Measurements from ENCODE around the gene LRRC8B. TPM values are rescaled to one million over a fixed set of nuclear protein-coding genes. Genes with fewer than 3 reads are reported as not detected.
"Not testable (repeated sequence)": the region's sequence is repeated elsewhere in the genome, so short reads cannot be mapped to it uniquely, and the experiment has no call there.

The LRRC8B gene
- total and polyA plus RNA-seq, 9 donors: 2.4 to 4.7 (median 2.8) TPM

DNA sequence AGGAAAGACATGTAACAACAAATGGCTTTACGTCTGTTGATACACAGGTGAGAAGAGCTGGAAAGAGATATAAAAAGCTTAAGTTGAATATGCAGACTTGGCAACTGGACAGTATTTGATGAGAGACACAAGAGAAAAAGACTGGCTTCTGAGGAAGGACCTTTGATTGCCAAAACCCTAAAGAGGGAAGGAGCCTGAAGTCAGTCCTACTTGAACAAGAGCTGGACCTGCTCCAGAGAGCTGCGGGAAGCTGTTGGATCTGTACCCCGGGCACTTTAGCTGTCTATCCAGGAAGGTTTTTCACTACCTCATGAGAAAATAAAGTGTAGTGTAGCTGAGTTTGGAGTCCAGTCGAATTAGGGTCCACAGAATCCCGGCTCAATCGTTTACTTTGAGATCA lies 25.3 kb upstream of the LRRC8B start:
- H3K36me3 ChIP-seq (ENCODE audit: control insufficient read depth, insufficient read depth, low read length): no peaks in the 10 kb centered on the region
- WGBS (ENCODE audit: insufficient coverage): 45% methylated on average over 1 of the region's 6 CpGs
- H3K4me3 ChIP-seq (ENCODE audit: low read length): no peak overlapping the region
- H3K9me3 ChIP-seq (replicated peaks; ENCODE audit: control insufficient read depth, low read depth, low read length): no peaks in the 10 kb centered on the region
- no peaks in the 10 kb centered on the region for H3K27me3 ChIP-seq (ENCODE audit: control insufficient read depth, insufficient read depth, low read length)
- no peak for DNase-seq
- no peak overlapping the region for H3K27ac ChIP-seq (ENCODE audit: low read length)
- no peaks in the 10 kb centered on the region for H3K4me1 ChIP-seq (ENCODE audit: control insufficient read depth, insufficient read depth, low read length)

DNA sequence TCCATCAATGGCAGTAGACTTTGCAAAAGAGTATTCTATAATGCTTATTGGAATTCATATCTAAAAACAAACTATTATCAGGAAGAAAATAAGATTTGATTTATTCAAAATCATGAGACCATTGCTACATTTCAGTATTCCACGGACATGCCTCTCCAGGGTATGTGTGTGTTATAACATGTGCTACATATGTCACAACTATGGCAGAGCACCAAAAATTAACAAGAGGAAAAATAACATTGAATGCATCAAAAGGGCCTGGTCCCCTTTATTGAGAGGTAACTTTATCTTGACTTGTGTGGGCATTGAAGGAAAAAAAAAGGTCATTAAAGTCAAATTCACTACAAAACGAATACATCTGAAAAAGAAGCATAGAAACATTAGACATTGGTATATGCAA lies 22.6 kb upstream of the LRRC8B start:
- no peaks in the 10 kb centered on the region for H3K36me3 ChIP-seq (ENCODE audit: control insufficient read depth, insufficient read depth, low read length)
- H3K27me3 ChIP-seq (ENCODE audit: control insufficient read depth, insufficient read depth, low read length): no peaks in the 10 kb centered on the region
- DNase-seq: no peak
- H3K9me3 ChIP-seq (replicated peaks; ENCODE audit: control insufficient read depth, low read depth, low read length): no peaks in the 10 kb centered on the region
- no peak overlapping the region for H3K27ac ChIP-seq (ENCODE audit: low read length)
- no CpG with 5 or more reads among the region's 2 CpGs for WGBS (ENCODE audit: insufficient coverage)
- H3K4me1 ChIP-seq (ENCODE audit: control insufficient read depth, insufficient read depth, low read length): no peaks in the 10 kb centered on the region
- no peak overlapping the region for H3K4me3 ChIP-seq (ENCODE audit: low read length)

DNA sequence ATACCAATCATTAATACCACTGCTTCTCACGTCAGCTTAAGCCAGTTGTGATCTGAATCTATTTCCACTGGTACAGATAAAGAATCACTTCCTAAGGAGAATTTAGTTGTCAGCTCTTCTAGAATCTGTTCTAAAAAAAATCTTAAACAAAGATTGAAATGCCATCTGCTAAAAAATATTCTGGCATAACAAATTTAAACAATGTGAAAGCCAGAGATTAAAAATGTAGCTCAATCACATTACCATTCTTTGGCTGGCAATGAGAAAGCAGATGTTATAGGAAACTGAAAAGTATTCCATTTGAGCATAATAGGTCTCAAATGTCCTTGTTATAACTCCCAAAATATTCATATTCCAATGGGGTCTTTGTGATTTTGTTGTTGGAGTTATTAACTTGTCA lies 21.7 kb upstream of the LRRC8B start:
- H3K4me3 ChIP-seq (ENCODE audit: low read length): no peak overlapping the region
- no CpG with 5 or more reads among the region's 1 CpG for WGBS (ENCODE audit: insufficient coverage)
- no peaks in the 10 kb centered on the region for H3K27me3 ChIP-seq (ENCODE audit: control insufficient read depth, insufficient read depth, low read length)
- DNase-seq: no peak
- H3K4me1 ChIP-seq (ENCODE audit: control insufficient read depth, insufficient read depth, low read length): no peaks in the 10 kb centered on the region
- H3K9me3 ChIP-seq (replicated peaks; ENCODE audit: control insufficient read depth, low read depth, low read length): no peaks in the 10 kb centered on the region
- H3K27ac ChIP-seq (ENCODE audit: low read length): no peak overlapping the region
- H3K36me3 ChIP-seq (ENCODE audit: control insufficient read depth, insufficient read depth, low read length): no peaks in the 10 kb centered on the region

DNA sequence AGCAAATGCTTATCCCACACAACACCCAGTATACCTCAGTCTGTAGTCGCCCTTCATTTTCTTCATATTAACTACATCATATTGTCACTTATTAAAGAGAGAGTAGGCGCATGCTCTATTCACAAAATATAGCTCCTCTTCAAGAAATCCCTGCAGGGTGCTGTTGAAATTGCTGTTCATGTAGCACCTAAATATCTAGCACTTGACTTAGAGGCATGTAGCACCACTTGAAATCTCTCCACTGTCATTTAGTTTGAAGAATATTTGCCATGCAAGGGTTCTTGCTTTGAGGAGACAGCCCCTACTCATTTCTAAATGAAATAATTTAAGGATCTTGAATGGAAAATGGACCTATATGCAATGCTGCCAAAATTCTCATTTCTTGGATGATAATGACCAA lies 20.9 kb upstream of the LRRC8B start:
- Histone ChIP-seq H3K36me3 (ENCODE audit: control insufficient read depth, insufficient read depth, low read length) (no peaks in the 10 kb centered on the region), H3K9me3 (replicated peaks; ENCODE audit: control insufficient read depth, low read depth, low read length) (no peaks in the 10 kb centered on the region), H3K27ac (ENCODE audit: low read length) (no peak overlapping the region), H3K27me3 (ENCODE audit: control insufficient read depth, insufficient read depth, low read length) (no peaks in the 10 kb centered on the region), H3K4me3 (ENCODE audit: low read length) (no peak overlapping the region), H3K4me1 (ENCODE audit: control insufficient read depth, insufficient read depth, low read length) (no peaks in the 10 kb centered on the region)
- DNase-seq: no peak
- no CpG with 5 or more reads among the region's 2 CpGs for WGBS (ENCODE audit: insufficient coverage)

DNA sequence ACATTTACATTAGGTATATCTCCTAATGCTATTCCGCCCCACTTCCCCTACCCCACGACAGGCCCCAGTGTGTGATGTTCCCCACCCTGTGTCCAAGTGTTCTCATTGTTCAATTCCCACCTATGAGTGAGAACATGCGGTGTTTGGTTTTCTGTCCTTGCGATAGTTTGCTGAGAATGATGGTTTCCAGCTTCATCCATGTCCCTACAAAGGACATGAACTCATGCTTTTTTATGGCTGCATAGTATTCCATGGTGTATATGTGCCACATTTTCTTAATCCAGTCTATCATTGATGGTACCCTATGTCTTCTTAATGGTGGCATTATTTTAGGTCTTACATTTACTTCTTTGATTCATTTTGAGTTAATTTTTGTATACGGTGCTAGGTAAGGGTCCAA lies 14.6 kb upstream of the LRRC8B start:
- H3K36me3 ChIP-seq (ENCODE audit: control insufficient read depth, insufficient read depth, low read length); H3K9me3 ChIP-seq (replicated peaks; ENCODE audit: control insufficient read depth, low read depth, low read length); H3K27ac ChIP-seq (ENCODE audit: low read length); H3K4me3 ChIP-seq (ENCODE audit: low read length); H3K27me3 ChIP-seq (ENCODE audit: control insufficient read depth, insufficient read depth, low read length); DNase-seq; H3K4me1 ChIP-seq (ENCODE audit: control insufficient read depth, insufficient read depth, low read length): not testable (repeated sequence)
- whole genome bisulfite sequencing (ENCODE audit: insufficient coverage): no CpG with 5 or more reads among the region's 5 CpGs

DNA sequence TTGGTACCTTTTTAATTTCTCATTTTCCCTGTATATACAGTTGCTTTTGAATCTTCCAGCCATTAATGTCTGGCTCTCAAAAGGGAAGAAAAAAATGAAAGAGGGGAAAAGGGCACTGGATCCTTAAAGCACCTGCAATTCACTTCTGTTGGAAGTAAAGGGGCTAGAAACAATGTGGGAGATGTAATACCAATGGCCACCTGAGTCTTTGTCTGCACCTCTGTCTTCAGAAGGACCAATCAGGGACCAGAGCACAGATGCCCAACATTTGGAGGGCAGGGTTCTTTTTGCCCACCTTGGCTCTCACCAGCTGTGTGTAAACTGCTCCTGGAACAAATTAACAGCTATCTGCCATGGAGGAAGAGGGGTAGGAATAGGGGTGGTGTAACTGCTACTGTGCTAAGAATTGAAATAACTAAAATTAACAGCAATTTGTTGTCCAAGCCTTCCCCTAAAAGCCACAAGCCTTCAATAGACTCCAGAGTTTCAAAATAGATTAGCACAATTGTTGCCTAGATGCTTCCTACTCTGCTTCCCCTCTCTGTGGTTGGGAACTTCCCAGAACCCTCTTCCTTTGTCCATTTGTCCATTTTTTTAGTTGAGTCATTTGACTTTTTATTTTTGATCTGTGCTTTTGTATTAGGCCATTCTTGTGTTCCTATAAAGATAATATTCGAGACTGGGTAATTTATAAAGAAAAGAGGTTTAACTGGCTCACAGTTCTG lies 11.5 kb upstream of the LRRC8B start:
- DNase-seq: no peak
- no peak overlapping the region for H3K27ac ChIP-seq (ENCODE audit: low read length)
- H3K4me1 ChIP-seq (ENCODE audit: control insufficient read depth, insufficient read depth, low read length): no peaks in the 10 kb centered on the region
- H3K4me3 ChIP-seq (ENCODE audit: low read length): no peak overlapping the region
- WGBS (ENCODE audit: insufficient coverage): 88% methylated on average over 1 of the region's 1 CpG
- no peaks in the 10 kb centered on the region for H3K27me3 ChIP-seq (ENCODE audit: control insufficient read depth, insufficient read depth, low read length)
- no peaks in the 10 kb centered on the region for H3K36me3 ChIP-seq (ENCODE audit: control insufficient read depth, insufficient read depth, low read length)
- H3K9me3 ChIP-seq (replicated peaks; ENCODE audit: control insufficient read depth, low read depth, low read length): no peaks in the 10 kb centered on the region

DNA sequence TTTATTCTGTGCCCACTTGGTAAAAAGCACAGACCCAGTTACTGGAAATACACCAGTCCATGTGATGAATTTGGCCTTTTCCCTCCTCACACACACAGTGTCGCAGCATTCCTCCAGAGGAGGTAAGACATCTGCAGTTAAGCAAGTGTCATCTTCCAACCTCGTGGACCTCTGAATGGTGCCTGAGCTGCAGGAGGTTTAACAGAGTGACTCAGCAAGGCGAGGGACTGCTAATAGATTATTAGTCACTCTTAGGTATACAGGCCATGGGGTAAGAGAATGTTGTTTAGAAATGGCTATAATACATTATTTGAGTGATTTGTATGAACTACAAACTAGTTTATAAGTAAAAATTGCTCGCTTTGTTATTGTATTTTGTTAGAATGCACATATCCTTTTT lies 8.6 kb upstream of the LRRC8B start:
- Histone ChIP-seq H3K36me3 (ENCODE audit: control insufficient read depth, insufficient read depth, low read length) (no peaks in the 10 kb centered on the region), H3K27ac (ENCODE audit: low read length) (no peak overlapping the region), H3K27me3 (ENCODE audit: control insufficient read depth, insufficient read depth, low read length) (no peaks in the 10 kb centered on the region), H3K4me1 (ENCODE audit: control insufficient read depth, insufficient read depth, low read length) (no peaks in the 10 kb centered on the region), H3K4me3 (ENCODE audit: low read length) (no peak overlapping the region), H3K9me3 (replicated peaks; ENCODE audit: control insufficient read depth, low read depth, low read length) (no peaks in the 10 kb centered on the region)
- no peak for DNase-seq
- 38% methylated on average over 1 of the region's 4 CpGs for WGBS (ENCODE audit: insufficient coverage)

DNA sequence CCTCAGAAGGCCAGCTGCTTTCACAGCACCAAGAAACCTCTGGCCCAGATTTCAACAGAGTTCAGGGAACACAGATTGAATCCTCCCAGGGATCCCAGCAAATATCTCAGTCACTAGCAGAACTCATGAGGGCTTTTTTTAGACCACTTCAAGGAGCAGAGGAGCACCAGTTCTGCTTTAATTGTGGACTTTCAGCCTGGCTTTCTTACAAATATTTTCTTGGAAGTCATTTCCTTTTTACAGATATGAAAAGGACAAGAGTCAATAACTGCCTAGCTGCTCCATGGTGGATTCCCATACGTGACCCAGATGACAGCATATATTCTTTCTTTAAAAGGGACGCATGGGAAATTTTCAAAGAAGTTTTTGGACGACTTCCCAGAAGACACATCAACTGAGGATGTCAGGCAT lies 6.4 kb upstream of the LRRC8B start:
- H3K36me3 ChIP-seq (ENCODE audit: control insufficient read depth, insufficient read depth, low read length): no peaks in the 10 kb centered on the region
- no peaks in the 10 kb centered on the region for H3K4me1 ChIP-seq (ENCODE audit: control insufficient read depth, insufficient read depth, low read length)
- no peaks in the 10 kb centered on the region for H3K27me3 ChIP-seq (ENCODE audit: control insufficient read depth, insufficient read depth, low read length)
- no peaks in the 10 kb centered on the region for H3K9me3 ChIP-seq (replicated peaks; ENCODE audit: control insufficient read depth, low read depth, low read length)
- no peak overlapping the region for H3K4me3 ChIP-seq (ENCODE audit: low read length)
- WGBS (ENCODE audit: insufficient coverage): 33% methylated on average over 1 of the region's 3 CpGs
- DNase-seq: peak; percentile 66
- peak overlapping the region; percentile 51 for H3K27ac ChIP-seq (ENCODE audit: low read length)

DNA sequence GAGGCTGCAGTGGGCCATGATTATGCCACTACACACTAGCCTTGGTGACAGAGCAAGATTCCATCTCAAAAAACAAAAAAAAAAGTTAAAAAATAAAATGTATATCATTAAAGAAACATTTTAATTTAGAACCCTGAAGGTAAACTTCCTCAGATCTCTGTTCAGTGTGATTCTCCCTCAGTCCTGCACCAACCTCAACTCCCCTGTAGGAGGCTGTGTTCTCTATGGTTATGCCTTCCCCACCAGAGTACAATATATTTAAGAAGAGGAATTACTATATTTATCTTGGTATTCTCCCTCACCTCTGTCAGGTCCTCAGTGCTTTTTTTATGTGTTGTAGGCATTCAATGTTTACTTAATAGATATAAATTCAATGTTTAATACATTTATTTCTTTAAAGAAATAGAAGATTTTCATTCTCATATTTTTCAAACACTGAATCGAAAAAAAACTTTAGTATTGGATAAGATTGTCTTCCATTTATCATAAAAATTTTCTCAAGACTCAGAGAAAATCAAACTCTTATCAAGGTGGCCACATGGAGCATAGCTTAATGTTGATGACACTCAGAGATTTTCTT lies 4.8 kb upstream of the LRRC8B start:
- Histone ChIP-seq H3K9me3 (replicated peaks; ENCODE audit: control insufficient read depth, low read depth, low read length) (no peaks in the 10 kb centered on the region), H3K4me1 (ENCODE audit: control insufficient read depth, insufficient read depth, low read length) (peaks cover 4% of the 10 kb centered on the region), H3K27me3 (ENCODE audit: control insufficient read depth, insufficient read depth, low read length) (peaks cover 3% of the 10 kb centered on the region), H3K36me3 (ENCODE audit: control insufficient read depth, insufficient read depth, low read length) (no peaks in the 10 kb centered on the region), H3K4me3 (ENCODE audit: low read length) (no peak overlapping the region), H3K27ac (ENCODE audit: low read length) (no peak overlapping the region)
- WGBS (ENCODE audit: insufficient coverage): no CpG with 5 or more reads among the region's 1 CpG
- no peak for DNase-seq

DNA sequence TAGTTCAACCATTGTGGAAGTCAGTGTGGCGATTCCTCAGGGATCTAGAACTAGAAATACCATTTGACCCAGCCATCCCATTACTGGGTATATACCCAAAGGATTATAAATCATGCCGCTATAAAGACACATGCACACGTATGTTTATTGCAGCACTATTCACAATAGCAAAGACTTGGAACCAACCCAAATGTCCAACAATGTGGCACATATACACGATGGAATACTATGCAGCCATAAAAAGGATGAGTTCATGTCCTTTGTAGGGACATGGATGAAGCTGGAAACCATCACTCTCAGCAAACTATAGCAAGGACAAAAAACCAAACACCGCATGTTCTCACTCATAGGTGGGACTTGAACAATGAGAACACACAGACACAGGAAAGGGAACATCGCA lies 2.7 kb upstream of the LRRC8B start:
- H3K27ac ChIP-seq (ENCODE audit: low read length); H3K9me3 ChIP-seq (replicated peaks; ENCODE audit: control insufficient read depth, low read depth, low read length); H3K36me3 ChIP-seq (ENCODE audit: control insufficient read depth, insufficient read depth, low read length); H3K4me3 ChIP-seq (ENCODE audit: low read length); H3K4me1 ChIP-seq (ENCODE audit: control insufficient read depth, insufficient read depth, low read length); H3K27me3 ChIP-seq (ENCODE audit: control insufficient read depth, insufficient read depth, low read length); DNase-seq: not testable (repeated sequence)
- no CpG with 5 or more reads among the region's 6 CpGs for WGBS (ENCODE audit: insufficient coverage)
